Upper lobe of left lung (tissue), 4 donors: Measurements from ENCODE around the gene HIF3A.

Experiments
- EP300 ChIP-seq, 4 donors: sonication (generic); formaldehyde crosslinking; IDR thresholded peaks; one replicate each; pipeline ENCODE4 v1.5.1; 2017; ENCODE audit warnings: antibody characterized with exemption in 4 of 4, control low read depth in 2 of 4
- POLR2A ChIP-seq, 4 donors: fragments of 450-650 bp; IDR thresholded peaks; one replicate each; pipeline ENCODE4 v1.5.1; 2016 to 2017; ENCODE audit warnings: antibody characterized with exemption in 4 of 4, mild to moderate bottlenecking in 2 of 4
- TF ChIP-seq, protein P1 (sequence below), 6 experiments: fragments of 450-650 bp in 4 of 6; fragments of 200-600 bp in 2 of 6; sonication (generic) in 2 of 6; IDR thresholded peaks; one replicate each; pipeline ENCODE4 v1.5.1; 2016 to 2019; ENCODE audit warnings: antibody characterized with exemption in 6 of 6

GRCh38 chr19:46386151-46386550 is 89.3 kb downstream of the HIF3A start:
- TF ChIP-seq POLR2A (IDR thresholded peaks at IDR 0.05) (no peak), EP300 (IDR thresholded peaks at IDR 0.05) (no peak)
- TF ChIP-seq, protein P1, sequence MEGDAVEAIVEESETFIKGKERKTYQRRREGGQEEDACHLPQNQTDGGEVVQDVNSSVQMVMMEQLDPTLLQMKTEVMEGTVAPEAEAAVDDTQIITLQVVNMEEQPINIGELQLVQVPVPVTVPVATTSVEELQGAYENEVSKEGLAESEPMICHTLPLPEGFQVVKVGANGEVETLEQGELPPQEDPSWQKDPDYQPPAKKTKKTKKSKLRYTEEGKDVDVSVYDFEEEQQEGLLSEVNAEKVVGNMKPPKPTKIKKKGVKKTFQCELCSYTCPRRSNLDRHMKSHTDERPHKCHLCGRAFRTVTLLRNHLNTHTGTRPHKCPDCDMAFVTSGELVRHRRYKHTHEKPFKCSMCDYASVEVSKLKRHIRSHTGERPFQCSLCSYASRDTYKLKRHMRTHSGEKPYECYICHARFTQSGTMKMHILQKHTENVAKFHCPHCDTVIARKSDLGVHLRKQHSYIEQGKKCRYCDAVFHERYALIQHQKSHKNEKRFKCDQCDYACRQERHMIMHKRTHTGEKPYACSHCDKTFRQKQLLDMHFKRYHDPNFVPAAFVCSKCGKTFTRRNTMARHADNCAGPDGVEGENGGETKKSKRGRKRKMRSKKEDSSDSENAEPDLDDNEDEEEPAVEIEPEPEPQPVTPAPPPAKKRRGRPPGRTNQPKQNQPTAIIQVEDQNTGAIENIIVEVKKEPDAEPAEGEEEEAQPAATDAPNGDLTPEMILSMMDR (IDR thresholded peaks at IDR 0.05), result no peak
